Activated T-cell treated with anti-CD3 and anti-CD28 coated beads, Interleukin-2, amount 50 U/mL, for 72 hours (primary cell): ENCODE data around the gene ASTL. TPM values are rescaled to one million over a fixed set of nuclear protein-coding genes. Genes with fewer than 3 reads are reported as not detected.

Experiments used
- ATAC-seq, 2 donors: fragments of 150-1000 bp; cut with Tn5 transposase; replicated peaks in 1 of 2; 2 replicates each; pipeline ENCODE4 v1.10.0; 2021; ENCODE audit warnings: moderate library complexity in 2 of 2, mild to moderate bottlenecking in 1 of 2
- DNase-seq, 2 donors: peaks; one replicate each; pipeline ENCODE4 v3.0.0; 2021 to 2022; ENCODE audit warnings: mixed read lengths in 1 of 2
- H3K27ac Mint-ChIP-seq: one replicate; pipeline ENCODE4 v1.8.0; 2022; ENCODE audit warnings: mild to moderate bottlenecking, moderate library complexity, mixed read lengths
- H3K27me3 Mint-ChIP-seq: one replicate; pipeline ENCODE4 v1.8.0; 2022; ENCODE audit warnings: low read depth, mixed read lengths
- H3K36me3 Mint-ChIP-seq, 2 donors: one replicate each; pipeline ENCODE4 v1.8.0; 2022; ENCODE audit warnings: mixed read lengths in 2 of 2, mild to moderate bottlenecking in 1 of 2; ENCODE audit not compliant: insufficient read depth in 2 of 2
- H3K4me1 Mint-ChIP-seq: one replicate; pipeline ENCODE4 v1.8.0; 2022; ENCODE audit warnings: low read depth, mixed read lengths
- H3K4me3 Mint-ChIP-seq, 2 donors: one replicate each; pipeline ENCODE4 v1.8.0; 2022; ENCODE audit warnings: mild to moderate bottlenecking in 2 of 2, mixed read lengths in 2 of 2, moderate library complexity in 2 of 2
- H3K9me3 Mint-ChIP-seq, 2 donors: one replicate each; pipeline ENCODE4 v1.8.0; 2022; ENCODE audit warnings: mixed read lengths in 2 of 2
- total RNA-seq, 2 donors: library from RNA; stranded (reverse); gene quantifications; one replicate each; pipeline ENCODE4 v1.2.3, GENCODE V29; 2022

ASTL gene
- total RNA-seq, 2 donors from 2014 or later, result 8.1 to 9.1 TPM

GRCh38 chr2:96074156-96074555 lies 64.1 kb downstream of the ASTL start:
- no peak overlapping the region for H3K27ac Mint-ChIP-seq
- H3K9me3 Mint-ChIP-seq, result peaks cover 2 to 9% of the 10 kb centered on the region in 2 donors
- ATAC-seq (no peak), DNase-seq (no peak)
- no peaks in the 10 kb centered on the region for H3K4me1 Mint-ChIP-seq
- peaks cover 0 to 6% of the 10 kb centered on the region in 2 donors for H3K36me3 Mint-ChIP-seq
- H3K4me3 Mint-ChIP-seq, result no peak overlapping the region
- H3K27me3 Mint-ChIP-seq, result no peaks in the 10 kb centered on the region

DNA sequence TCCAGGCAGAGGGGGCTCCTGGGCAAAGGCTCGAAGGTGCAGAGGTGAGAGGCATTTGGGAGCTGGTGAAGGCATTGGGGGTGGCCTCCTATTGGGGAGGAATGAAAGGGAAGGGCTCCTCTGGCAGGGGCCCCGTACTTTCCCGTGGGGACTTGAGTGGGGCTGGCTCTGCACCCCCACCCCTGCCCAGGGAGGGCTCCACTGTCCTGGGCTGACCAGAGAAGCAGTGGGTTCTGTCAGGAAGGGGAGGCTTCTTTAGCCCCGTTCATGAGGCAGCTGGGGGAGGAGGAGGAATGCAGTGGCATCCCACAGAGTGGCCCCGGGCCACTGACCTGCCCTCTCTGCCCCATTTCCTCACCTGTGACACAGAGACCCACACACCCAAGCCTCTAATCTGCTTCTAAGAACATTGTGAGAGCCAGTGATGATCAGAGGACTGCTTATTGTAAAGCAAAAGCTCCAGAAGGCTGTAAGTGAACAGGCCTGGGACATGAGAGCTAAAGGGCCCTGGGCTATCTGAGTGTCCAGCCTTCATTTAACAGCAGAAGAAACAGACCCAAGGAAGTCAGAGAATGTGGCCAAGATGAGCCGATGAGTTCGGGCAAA lies 65.0 kb downstream of the ASTL start:
- DNase-seq (no peak), ATAC-seq (no peak)
- Mint-ChIP-seq H3K27me3 (no peaks in the 10 kb centered on the region), H3K4me3 (no peak overlapping the region), H3K27ac (no peak overlapping the region), H3K36me3 (peaks cover 0 to 6% of the 10 kb centered on the region in 2 donors), H3K4me1 (no peaks in the 10 kb centered on the region), H3K9me3 (peaks cover 2 to 9% of the 10 kb centered on the region in 2 donors)

Other genes starting within 250 kb of the ASTL start
- 10 to 100 TPM; 53.1 to 61.4 TPM for gene ANKRD36C, start 146.7 kb downstream of the ASTL start, total RNA-seq
- gene GPAT2, start 103.6 kb downstream of the ASTL start, total RNA-seq, result 10 to 100 TPM; 11.1 to 12.4 TPM
- 1 to 10 TPM; 1.7 to 2.1 TPM for gene ADRA2B, start 21.9 kb downstream of the ASTL start, total RNA-seq
- gene DUSP2, start 6.9 kb upstream of the ASTL start, total RNA-seq, result 100 to 1,000 TPM; 340 to 388 TPM
- 100 to 1,000 TPM; 202 to 225 TPM for gene STARD7, start 70.3 kb upstream of the ASTL start, total RNA-seq
- gene TMEM127, start 127.5 kb upstream of the ASTL start, total RNA-seq, result 10 to 100 TPM; 23.2 to 29.3 TPM
- 10 to 100 TPM; 70.8 to 72.6 TPM for gene CIAO1, start 127.7 kb upstream of the ASTL start, total RNA-seq
- gene SNRNP200, start 167.0 kb upstream of the ASTL start, total RNA-seq, result 100 to 1,000 TPM; 188 to 228 TPM
- gene ITPRIPL1, start 186.8 kb upstream of the ASTL start, total RNA-seq, result 10 to 100 TPM; 28.0 to 31.4 TPM
- gene NCAPH, start 197.3 kb upstream of the ASTL start, total RNA-seq, result 10 to 100 TPM; 82.2 to 86.2 TPM